Endodermal cell (in vitro differentiated cells): ENCODE results near the gene LIPH. TPM values are rescaled to one million over a fixed set of nuclear protein-coding genes. Genes with fewer than 3 reads are reported as not detected.

Experiments
- DNase-seq: peaks from one replicate; pipeline ENCODE4 v3.0.0-alpha.2; 2017
- H3K27ac ChIP-seq: 2 replicates; pipeline ENCODE4 v1.5.1; 2013; ENCODE audit warnings: mild to moderate bottlenecking, low read depth, low read length, moderate library complexity
- H3K27me3 ChIP-seq: 2 replicates; pipeline ENCODE4 v1.6.1; 2013; ENCODE audit warnings: mild to moderate bottlenecking, low read length, moderate library complexity; ENCODE audit not compliant: insufficient read depth, control insufficient read depth, poor library complexity, severe bottlenecking
- H3K36me3 ChIP-seq: 2 replicates; pipeline ENCODE4 v1.7.0; 2013; ENCODE audit warnings: mild to moderate bottlenecking, low read length, moderate library complexity; ENCODE audit not compliant: control insufficient read depth, insufficient read depth
- H3K4me1 ChIP-seq: one replicate; pipeline ENCODE4 v1.7.0; 2013; ENCODE audit warnings: low read length; ENCODE audit not compliant: control insufficient read depth, insufficient read depth
- H3K4me3 ChIP-seq: 2 replicates; pipeline ENCODE4 v1.5.1; 2013; ENCODE audit warnings: mild to moderate bottlenecking, low read length, moderate library complexity
- H3K9ac ChIP-seq: 2 replicates; pipeline ENCODE4 v1.6.1; 2013; ENCODE audit warnings: mild to moderate bottlenecking, low read length, moderate library complexity; ENCODE audit not compliant: poor library complexity, severe bottlenecking; ENCODE audit errors: extremely low read depth
- H3K9me3 ChIP-seq: 2 replicates; pipeline ENCODE4 v1.6.1; 2013; ENCODE audit warnings: mild to moderate bottlenecking, low read length, moderate library complexity; ENCODE audit not compliant: control insufficient read depth
- H3K27ac Mint-ChIP-seq: 2 replicates; pipeline ENCODE4 v1.8.0; 2020; ENCODE audit warnings: mixed read lengths
- H3K27me3 Mint-ChIP-seq: 2 replicates; pipeline ENCODE4 v1.8.0; 2021; ENCODE audit warnings: mild to moderate bottlenecking, mixed read lengths; ENCODE audit not compliant: insufficient read depth
- H3K36me3 Mint-ChIP-seq: 2 replicates; pipeline ENCODE4 v1.8.0; 2020; ENCODE audit warnings: low read depth, mixed read lengths
- H3K4me1 Mint-ChIP-seq: 2 replicates; pipeline ENCODE4 v1.8.0; 2020; ENCODE audit warnings: mixed read lengths
- H3K4me3 Mint-ChIP-seq: 2 replicates; pipeline ENCODE4 v1.8.0; 2020; ENCODE audit warnings: mild to moderate bottlenecking, moderate library complexity, mixed read lengths
- H3K9me3 Mint-ChIP-seq: 2 replicates; pipeline ENCODE4 v1.8.0; 2020; ENCODE audit warnings: mild to moderate bottlenecking, mixed read lengths
- CTCF ChIP-seq: fragments of 200-600 bp; sonication (generic); conservative IDR thresholded peaks from 2 replicates; pipeline ENCODE4 v1.5.0; 2021; ENCODE audit warnings: antibody characterized with exemption, mild to moderate bottlenecking
- WGBS, 2 experiments: methylation state at CpG; one replicate each; pipeline versions ENCODE4 v1.1.5 to v1.1.7; 2013; ENCODE audit warnings: missing lambda C conversion rate in 2 of 2, mixed read lengths in 1 of 2; ENCODE audit not compliant: insufficient coverage in 1 of 2, insufficient read length in 1 of 2; 5-methylcytosine and 5-hydroxymethylcytosine counted together
- long read RNA-seq, 4 experiments: library from polyadenylated mRNA in 2 of 4; library from RNA in 1 of 4; library from capped mRNA in 1 of 4; stranded (forward) in 3 of 4; unstranded in 1 of 4; transcript quantifications; one replicate each; pipeline ENCODE4 v2.0.0, GENCODE V29; 2020 to 2021; ENCODE audit warnings: inconsistent platforms in 1 of 4
- polyA plus RNA-seq, 2 experiments: library from polyadenylated mRNA; stranded (reverse); fragments of 50-300 nt; gene quantifications; one replicate each; pipeline ENCODE4 v1.2.3, GENCODE V29; 2013
- total RNA-seq, 2 donors: library from RNA; stranded (reverse); fragmentation: NEBNext Ultra II Directional in 1 of 2; extraction: Animal tissue kit (Norgen Biotek cat#: 25700) in 1 of 2; gene quantifications; 2 replicates in 1 of 2; 3 replicates in 1 of 2; pipeline ENCODE4 v1.2.1, GENCODE V29; 2021

LIPH gene
- total RNA-seq = 1 to 10 TPM in 1 of 2 donors, under 1 TPM in 1; 0.81 to 2.3 TPM
- polyA plus RNA-seq (2013, experiment 1 of 2) = 0.07 TPM
- 0.62 TPM for polyA plus RNA-seq (2013, experiment 2 of 2)
- long read RNA-seq, experiment 1, full-length matches to known transcripts = 1 of 2 reads
- long read RNA-seq, experiment 1, partial matches to known transcripts = 0 of 2 reads
- long read RNA-seq, experiment 1, other reads (novel, unspliced or antisense) = 1 of 2 reads
- long read RNA-seq, experiment 2, full-length matches to known transcripts = 1 of 3 reads
- long read RNA-seq, experiment 2, partial matches to known transcripts = 1 of 3 reads
- long read RNA-seq, experiment 2, other reads (novel, unspliced or antisense) = 1 of 3 reads
- long read RNA-seq, experiment 3, full-length matches to known transcripts = 1 of 1 reads
- long read RNA-seq, experiment 3, partial matches to known transcripts = 0 of 1 reads
- long read RNA-seq, experiment 3, other reads (novel, unspliced or antisense) = 0 of 1 reads
- long read RNA-seq, experiment 4 = 0 reads

- Mint-ChIP-seq H3K27ac (peak within 1 kb of the TSS; percentile 74), H3K9me3 (no peaks in the 10 kb centered on the region), H3K27me3 (no peaks in the 10 kb centered on the region), H3K4me3 (peak within 1 kb of the TSS; percentile 0), H3K36me3 (no peaks in the 10 kb centered on the region), H3K4me1 (peaks cover 7% of the 10 kb centered on the region)
- H3K36me3 ChIP-seq = no peaks in the 10 kb centered on the region
- WGBS, 2 experiments = 51 to 59% methylated on average over 5 to 6 of the region's 6 CpGs
- H3K27me3 ChIP-seq = no peaks in the 10 kb centered on the region
- peak; percentile 68 for DNase-seq
- no peak for TF ChIP-seq CTCF
- no peaks in the 10 kb centered on the region for H3K9me3 ChIP-seq
- H3K4me1 ChIP-seq = no peaks in the 10 kb centered on the region
- H3K9ac ChIP-seq = no peak within 1 kb of the TSS
- H3K4me3 ChIP-seq = no peak within 1 kb of the TSS
- no peak within 1 kb of the TSS for H3K27ac ChIP-seq
Measured at GRCh38 chr3:185552358-185552877, at the start of gene LIPH. LIPH (minus strand) TSS chr3:185552588; CDS start chr3:185552471, 117 bp downstream.

- Mint-ChIP-seq H3K27me3 (no peaks in the 10 kb centered on the region), H3K4me1 (no peaks in the 10 kb centered on the region), H3K27ac (no peak overlapping the region), H3K9me3 (no peaks in the 10 kb centered on the region), H3K36me3 (peaks cover 25% of the 10 kb centered on the region), H3K4me3 (no peak overlapping the region)
- no peak for DNase-seq
- no peak for TF ChIP-seq CTCF
- no peak overlapping the region for H3K4me3 ChIP-seq
- H3K27ac ChIP-seq = no peak overlapping the region
- no peaks in the 10 kb centered on the region for H3K9me3 ChIP-seq
- H3K36me3 ChIP-seq = peaks cover 29% of the 10 kb centered on the region
- no peak overlapping the region for H3K9ac ChIP-seq
- no peaks in the 10 kb centered on the region for H3K4me1 ChIP-seq
- 96 to 97% methylated on average over 3 of the region's 4 CpGs for WGBS, 2 experiments
- H3K27me3 ChIP-seq = no peaks in the 10 kb centered on the region
Measured at GRCh38 chr3:185595526-185595925, 43.1 kb upstream of the LIPH start.

- Mint-ChIP-seq H3K27me3 (no peaks in the 10 kb centered on the region), H3K9me3 (no peaks in the 10 kb centered on the region), H3K4me3 (no peak overlapping the region), H3K27ac (no peak overlapping the region), H3K36me3 (peaks cover 14% of the 10 kb centered on the region), H3K4me1 (peaks cover 1% of the 10 kb centered on the region)
- H3K27me3 ChIP-seq = no peaks in the 10 kb centered on the region
- no peak overlapping the region for H3K4me3 ChIP-seq
- peaks cover 27% of the 10 kb centered on the region for H3K36me3 ChIP-seq
- H3K9me3 ChIP-seq = no peaks in the 10 kb centered on the region
- 90 to 92% methylated on average over 2 to 3 of the region's 3 CpGs for WGBS, 2 experiments
- no peak for DNase-seq
- H3K27ac ChIP-seq = no peak overlapping the region
- H3K4me1 ChIP-seq = no peaks in the 10 kb centered on the region
- TF ChIP-seq CTCF = no peak
- H3K9ac ChIP-seq = no peak overlapping the region
Measured at GRCh38 chr3:185594073-185594472, 41.7 kb upstream of the LIPH start.
